Trophoblast cell (in vitro differentiated cells and primary cell): ENCODE data around the gene MSRB1.

ENCODE experiments used
- DNase-seq, 2 donors: peaks; one replicate each; pipeline ENCODE4 v3.0.0-alpha.2; 2016
- H2AFZ ChIP-seq: 2 replicates; pipeline ENCODE4 v1.6.1; 2013; ENCODE audit warnings: low read length, moderate library complexity, mild to moderate bottlenecking; ENCODE audit not compliant: insufficient read depth, poor library complexity
- H2AK5ac ChIP-seq: 2 replicates; pipeline ENCODE4 v1.6.1; 2013; ENCODE audit warnings: mild to moderate bottlenecking, low read length
- H2BK120ac ChIP-seq: 2 replicates; pipeline ENCODE4 v1.6.1; 2013; ENCODE audit warnings: low read length, mild to moderate bottlenecking, moderate library complexity; ENCODE audit not compliant: insufficient read depth, poor library complexity
- H2BK12ac ChIP-seq: 2 replicates; pipeline ENCODE4 v1.6.1; 2013; ENCODE audit warnings: mild to moderate bottlenecking, low read length, moderate library complexity
- H2BK5ac ChIP-seq: 2 replicates; pipeline ENCODE4 v1.6.1; 2013; ENCODE audit warnings: low read length, low read depth, moderate library complexity, mild to moderate bottlenecking; ENCODE audit not compliant: poor library complexity
- H3K14ac ChIP-seq: 2 replicates; pipeline ENCODE4 v1.6.1; 2013; ENCODE audit warnings: mild to moderate bottlenecking, low read length
- H3K18ac ChIP-seq: 2 replicates; pipeline ENCODE4 v1.6.1; 2013; ENCODE audit warnings: mild to moderate bottlenecking, low read length
- H3K23ac ChIP-seq: 2 replicates; pipeline ENCODE4 v1.6.1; 2013; ENCODE audit warnings: low read length
- H3K27ac ChIP-seq: 2 replicates; pipeline ENCODE4 v1.5.1; 2013; ENCODE audit warnings: low read depth, mild to moderate bottlenecking, inconsistent platforms, low read length, moderate library complexity
- H3K27me3 ChIP-seq: 2 replicates; pipeline ENCODE4 v1.6.1; 2013; ENCODE audit warnings: inconsistent platforms, mild to moderate bottlenecking, low read length, moderate library complexity; ENCODE audit not compliant: insufficient read depth
- H3K36me3 ChIP-seq, 2 experiments: 1 replicate in 1 of 2; 2 replicates in 1 of 2; pipeline ENCODE4 v1.6.1; 2013; ENCODE audit warnings: low read length in 2 of 2, mild to moderate bottlenecking in 2 of 2, moderate library complexity in 1 of 2; ENCODE audit not compliant: insufficient read depth in 2 of 2, control insufficient read depth in 1 of 2
- H3K4ac ChIP-seq: 2 replicates; pipeline ENCODE4 v1.6.1; 2013; ENCODE audit warnings: low read depth, mild to moderate bottlenecking, low read length, moderate library complexity
- H3K4me1 ChIP-seq, 2 experiments: 1 replicate in 1 of 2; 2 replicates in 1 of 2; pipeline ENCODE4 v1.6.1; 2013; ENCODE audit warnings: low read length in 2 of 2, mild to moderate bottlenecking in 2 of 2, moderate library complexity in 1 of 2; ENCODE audit not compliant: insufficient read depth in 2 of 2, control insufficient read depth in 1 of 2
- H3K4me2 ChIP-seq: 2 replicates; pipeline ENCODE4 v1.6.1; 2013; ENCODE audit warnings: inconsistent platforms, mild to moderate bottlenecking, low read length, moderate library complexity
- H3K4me3 ChIP-seq: 2 replicates; pipeline ENCODE4 v1.5.1; 2013; ENCODE audit warnings: mild to moderate bottlenecking, low read depth, low read length, inconsistent platforms
- H3K79me1 ChIP-seq: one replicate; pipeline ENCODE4 v1.6.1; 2013; ENCODE audit warnings: low read length
- H3K79me2 ChIP-seq: 2 replicates; pipeline ENCODE4 v1.6.1; 2013; ENCODE audit warnings: low read length, mild to moderate bottlenecking; ENCODE audit not compliant: control insufficient read depth, insufficient read depth, poor library complexity
- H3K9ac ChIP-seq: 2 replicates; pipeline ENCODE4 v1.6.1; 2013; ENCODE audit warnings: mild to moderate bottlenecking, low read length
- H3K9me3 ChIP-seq: 2 replicates; pipeline ENCODE4 v1.6.1; 2013; ENCODE audit warnings: low read depth, mild to moderate bottlenecking, control low read depth, inconsistent platforms, low read length; ENCODE audit not compliant: insufficient read depth
- H4K12ac ChIP-seq: 2 replicates; pipeline ENCODE4 v1.6.1; 2013; ENCODE audit warnings: low read depth, mild to moderate bottlenecking, low read length, moderate library complexity
- H4K8ac ChIP-seq: 2 replicates; pipeline ENCODE4 v1.6.1; 2013; ENCODE audit warnings: low read depth, mild to moderate bottlenecking, low read length, moderate library complexity
- H4K91ac ChIP-seq: one replicate; pipeline ENCODE4 v1.6.1; 2013; ENCODE audit warnings: low read depth, mild to moderate bottlenecking, low read length, moderate library complexity
- WGBS: extraction: QIAGEN DNeasy Blood & Tissue Kit; methylation state at CpG from one replicate; pipeline ENCODE4 v1.1.7; 2013; ENCODE audit warnings: missing lambda C conversion rate; ENCODE audit not compliant: insufficient read length, insufficient coverage; ENCODE audit errors: extremely low coverage; 5-methylcytosine and 5-hydroxymethylcytosine counted together

Gene MSRB1

DNA sequence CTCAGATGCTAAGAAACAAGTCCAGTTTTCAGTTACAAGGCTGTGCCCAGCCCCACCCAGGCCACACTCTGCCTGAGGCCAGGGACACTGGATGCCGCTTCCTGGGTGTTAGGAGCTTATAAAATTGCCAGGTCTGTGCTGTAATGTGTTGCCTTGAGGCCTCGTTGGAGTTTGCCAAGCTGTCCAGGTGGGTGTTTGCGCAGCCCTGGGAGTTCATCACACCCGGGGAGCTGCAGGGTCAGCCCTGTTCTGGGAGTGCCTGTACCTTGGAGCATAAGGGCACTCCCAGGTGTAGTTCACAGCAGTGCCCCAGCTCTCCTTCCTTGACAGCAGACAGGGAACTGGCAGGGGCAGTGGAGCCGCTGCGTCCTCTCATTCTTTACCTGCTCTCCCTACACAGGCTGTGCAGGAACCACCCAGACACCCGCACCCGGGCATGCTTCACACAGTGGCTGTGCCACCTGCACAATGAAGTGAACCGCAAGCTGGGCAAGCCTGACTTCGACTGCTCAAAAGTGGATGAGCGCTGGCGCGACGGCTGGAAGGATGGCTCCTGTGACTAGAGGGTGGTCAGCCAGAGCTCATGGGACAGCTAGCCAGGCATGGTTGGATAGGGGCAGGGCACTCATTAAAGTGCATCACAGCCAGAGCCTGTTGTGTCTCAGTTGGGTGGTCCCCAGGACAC lies 42.6 kb upstream of the MSRB1 start:
- H3K23ac ChIP-seq: no peak overlapping the region
- H3K4ac ChIP-seq: peak overlapping the region; percentile 15
- WGBS: no CpG with 5 or more reads among the region's 14 CpGs
- no peak overlapping the region for H3K9ac ChIP-seq
- peak overlapping the region; percentile 13 for H3K18ac ChIP-seq
- H2BK5ac ChIP-seq: no peak overlapping the region
- no peak overlapping the region for H4K91ac ChIP-seq
- H3K14ac ChIP-seq: no peak overlapping the region
- peaks cover 20% of the 10 kb centered on the region in 2 experiments for H3K36me3 ChIP-seq
- no peak overlapping the region for H2BK120ac ChIP-seq
- peaks cover 3% of the 10 kb centered on the region for H3K9me3 ChIP-seq
- no peak overlapping the region for H4K8ac ChIP-seq
- DNase-seq: no peak
- no peak overlapping the region for H2AK5ac ChIP-seq
- H4K12ac ChIP-seq: no peak overlapping the region
- peak overlapping the region; percentile 98 for H3K4me2 ChIP-seq
- peaks cover 11 to 19% of the 10 kb centered on the region in 2 experiments for H3K4me1 ChIP-seq
- peaks cover 38% of the 10 kb centered on the region for H3K27me3 ChIP-seq
- no peak overlapping the region for H2AFZ ChIP-seq
- peaks cover 8% of the 10 kb centered on the region for H3K79me1 ChIP-seq
- H3K27ac ChIP-seq: no peak overlapping the region
- H2BK12ac ChIP-seq: no peak overlapping the region
- peaks cover 2% of the 10 kb centered on the region for H3K79me2 ChIP-seq
- no peak overlapping the region for H3K4me3 ChIP-seq

DNA sequence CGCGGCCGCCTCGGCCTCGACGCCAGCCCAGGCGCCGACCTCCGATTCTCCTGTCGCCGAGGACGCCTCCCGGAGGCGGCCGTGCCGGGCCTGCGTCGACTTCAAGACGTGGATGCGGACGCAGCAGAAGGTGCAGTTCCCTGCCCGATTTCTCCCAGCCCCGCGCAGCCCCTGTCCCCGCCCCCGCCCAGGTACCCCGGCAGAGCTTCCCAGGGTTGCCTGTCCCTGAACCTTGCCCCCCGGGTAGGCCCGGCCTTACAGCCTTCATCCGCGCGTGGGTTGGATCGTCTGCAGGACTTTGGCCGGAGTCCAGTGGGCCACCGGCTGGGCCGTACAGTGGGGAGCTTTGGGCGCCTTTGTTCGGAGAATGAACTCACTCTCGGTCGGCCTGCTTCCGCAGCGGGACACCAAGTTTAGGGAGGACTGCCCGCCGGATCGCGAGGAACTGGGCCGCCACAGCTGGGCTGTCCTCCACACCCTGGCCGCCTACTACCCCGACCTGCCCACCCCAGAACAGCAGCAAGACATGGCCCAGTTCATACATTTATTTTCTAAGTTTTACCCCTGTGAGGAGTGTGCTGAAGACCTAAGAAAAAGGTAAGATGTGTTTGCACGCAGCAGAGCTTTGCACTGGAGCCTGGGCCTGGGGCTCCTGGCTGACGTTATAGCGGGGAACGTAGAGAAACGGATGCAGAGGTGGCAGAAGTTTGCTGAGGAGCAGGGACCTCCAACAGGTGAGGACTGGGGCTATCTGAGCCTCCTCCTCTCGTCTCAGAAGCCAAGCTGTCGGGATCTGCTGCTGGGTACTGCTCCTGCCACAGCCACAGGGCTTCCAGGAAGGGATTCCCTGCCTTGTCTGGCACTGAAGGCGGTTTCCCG lies 41.6 kb upstream of the MSRB1 start:
- H2BK12ac ChIP-seq: no peak overlapping the region
- no peak overlapping the region for H2BK5ac ChIP-seq
- peak overlapping the region; percentile 66 for H3K4ac ChIP-seq
- H4K91ac ChIP-seq: peak overlapping the region; percentile 82
- H3K23ac ChIP-seq: no peak overlapping the region
- peaks cover 42% of the 10 kb centered on the region for H3K27me3 ChIP-seq
- H3K79me2 ChIP-seq: peaks cover 2% of the 10 kb centered on the region
- peak overlapping the region; percentile 98 for H3K4me2 ChIP-seq
- H3K14ac ChIP-seq: peak overlapping the region; percentile 96
- peak overlapping the region; percentile 41 for H2AK5ac ChIP-seq
- peaks cover 20% of the 10 kb centered on the region in 2 experiments for H3K36me3 ChIP-seq
- no peak for DNase-seq
- peak overlapping the region; percentile 44 for H2BK120ac ChIP-seq
- H4K8ac ChIP-seq: peak overlapping the region; percentile 97
- peak overlapping the region; percentile 76 for H4K12ac ChIP-seq
- peaks cover 6% of the 10 kb centered on the region for H3K79me1 ChIP-seq
- H3K9me3 ChIP-seq: peaks cover 8% of the 10 kb centered on the region
- no CpG with 5 or more reads among the region's 58 CpGs for WGBS
- peak overlapping the region; percentile 75 for H3K18ac ChIP-seq
- H2AFZ ChIP-seq: peak overlapping the region; percentile 69
- peak overlapping the region; percentile 82 for H3K9ac ChIP-seq
- H3K4me3 ChIP-seq: peak overlapping the region; percentile 89
- peak overlapping the region; percentile 22 for H3K27ac ChIP-seq
- peaks cover 10 to 18% of the 10 kb centered on the region in 2 experiments for H3K4me1 ChIP-seq

DNA sequence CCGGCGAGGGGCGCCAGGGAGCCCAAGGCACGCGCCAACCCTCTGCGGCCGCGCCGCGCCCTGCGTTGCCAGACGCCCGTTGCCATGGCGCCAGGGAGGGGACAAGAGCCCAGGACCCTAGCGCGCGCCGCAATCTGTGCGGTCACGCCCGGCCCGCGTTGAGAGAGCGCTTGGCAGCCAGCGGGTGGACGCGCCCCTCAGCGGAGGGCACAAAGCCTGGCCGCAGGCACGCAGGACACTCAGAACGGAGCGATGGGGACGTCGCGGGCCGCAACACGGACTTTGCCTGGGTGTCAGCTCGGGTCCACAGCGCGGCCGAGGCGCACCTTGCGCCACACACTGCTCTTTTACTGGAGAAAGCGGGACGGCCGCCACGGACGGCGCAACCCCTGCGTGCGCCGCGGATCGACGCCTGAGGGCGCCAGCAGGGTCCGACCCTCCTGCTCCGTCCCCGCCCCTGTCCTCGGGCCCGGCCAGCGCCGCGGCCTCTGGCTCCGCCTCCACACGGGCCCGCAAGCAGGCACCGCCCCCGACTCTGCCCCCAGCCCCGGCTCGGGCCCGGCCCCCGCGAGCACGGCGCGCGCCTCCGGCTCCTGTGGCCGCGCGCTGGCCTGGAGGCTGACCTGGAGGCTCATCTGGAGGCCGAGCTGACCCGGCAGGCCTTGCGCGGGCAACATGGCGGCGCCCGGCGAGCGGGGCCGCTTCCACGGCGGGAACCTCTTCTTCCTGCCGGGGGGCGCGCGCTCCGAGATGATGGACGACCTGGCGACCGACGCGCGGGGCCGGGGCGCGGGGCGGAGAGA lies 40.7 kb upstream of the MSRB1 start, which contains the start of gene GFER:
Gene GFER (plus strand): TSS at position 650 of the 803 bp plus-strand sequence. CDS start 26 bp downstream, at position 676.
- Histone ChIP-seq H2BK5ac (no peak within 1 kb of the TSS), H2AK5ac (peak within 1 kb of the TSS; percentile 41), H4K12ac (peak within 1 kb of the TSS; percentile 76), H4K8ac (peak within 1 kb of the TSS; percentile 97), H3K27ac (peak within 1 kb of the TSS; percentile 22), H3K9ac (peak within 1 kb of the TSS; percentile 82), H3K4me2 (peak within 1 kb of the TSS; percentile 98), H3K79me1 (peaks cover 8% of the 10 kb centered on the region), H2BK120ac (peak within 1 kb of the TSS; percentile 44), H2AFZ (peak within 1 kb of the TSS; percentile 69), H3K36me3 (peaks cover 20% of the 10 kb centered on the region in 2 experiments), H2BK12ac (no peak within 1 kb of the TSS), H3K4me1 (peaks cover 16 to 24% of the 10 kb centered on the region in 2 experiments), H3K14ac (peak within 1 kb of the TSS; percentile 96), H3K27me3 (peaks cover 39% of the 10 kb centered on the region), H3K79me2 (peaks cover 2% of the 10 kb centered on the region), H3K4me3 (peak within 1 kb of the TSS; percentile 89), H3K9me3 (peaks cover 8% of the 10 kb centered on the region), H3K23ac (no peak within 1 kb of the TSS), H3K4ac (peak within 1 kb of the TSS; percentile 66), H3K18ac (peak within 1 kb of the TSS; percentile 75), H4K91ac (peak within 1 kb of the TSS; percentile 82)
- no CpG with 5 or more reads among the region's 109 CpGs for WGBS
- peak; percentile 93 to 96 for DNase-seq
